ENCODE results near the gene GAB4. TPM values are rescaled to one million over a fixed set of nuclear protein-coding genes. Genes with fewer than 3 reads are reported as not detected.

GAB4 gene
- total and polyA plus RNA-seq, 10 of the 15 experiments (the other 5 are each of a cell fraction or from before 2014, with no cell fraction given): not detected

DNA sequence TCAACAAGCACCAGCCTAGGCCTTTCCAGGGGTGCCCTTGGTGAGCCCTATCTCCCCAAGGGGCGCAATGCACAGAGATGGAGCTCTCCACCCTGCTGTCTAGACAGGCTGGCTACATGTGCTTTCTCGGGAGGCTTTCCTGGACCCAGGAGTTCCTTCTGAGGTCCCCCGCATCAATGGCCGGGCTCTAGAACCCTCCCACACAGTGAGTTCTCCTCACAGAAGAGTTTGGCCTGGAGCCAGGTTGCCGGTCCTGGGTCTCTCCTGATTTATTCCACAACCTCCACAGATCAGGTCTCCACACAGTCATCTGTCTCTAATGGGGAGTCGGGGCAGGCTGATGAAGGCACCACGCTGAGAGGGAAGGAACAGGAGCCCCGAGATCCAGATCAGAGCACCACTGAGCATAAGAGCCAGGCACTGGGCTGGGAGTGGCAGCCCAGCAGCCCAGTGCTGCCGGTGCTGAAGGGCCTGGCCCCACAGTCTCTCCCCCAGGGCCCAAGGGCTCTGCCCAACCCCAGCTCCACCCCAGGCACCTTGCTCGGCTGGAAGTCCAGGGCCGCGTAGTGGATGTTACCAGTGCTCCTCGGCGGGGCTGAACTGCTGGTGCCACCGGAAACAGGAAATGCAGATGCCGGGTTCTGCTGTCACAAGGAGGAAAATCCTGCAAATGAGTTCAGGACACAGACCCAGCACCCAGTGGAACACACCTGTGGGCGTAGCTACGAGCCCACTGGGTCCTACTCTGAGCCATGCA is 44.7 kb downstream of the GAB4 start:
- no peak for DNase-seq (ENCODE audit: low read depth, low spot score)
- intact Hi-C loops (cut with micrococcal nuclease; ENCODE audit: unreplicated experiment): no loop called here
- H3K79me2 ChIP-seq (ENCODE audit: control insufficient read depth, insufficient read depth, low read length): no peaks in the 10 kb centered on the region

More for the DNA sequence above, 44.7 kb downstream of the GAB4 start:
- no TSS peak for BruUV-seq (replicated peaks)
- H3K27me3 ChIP-seq (replicated peaks in 1 of 2; ENCODE audit: control insufficient read depth in 2 of 2, insufficient read depth in 2 of 2, low read length in 1 of 2): no peaks in the 10 kb centered on the region
- in situ Hi-C loops (cut with MboI): no loop called here
- ChIA-PET SMC1A (ENCODE audit: uncharacterized antibody, unreplicated experiment) (interaction anchor here (1.4 kb wide), 1 partner anchor 15 kb away, joined by 3 read pairs; no protein-coding TSS in a partner anchor), CTCF (interaction anchor here (1.1 kb wide), 1 partner anchor 9 kb away, joined by 3 read pairs; no protein-coding TSS in a partner anchor), RAD21 (ENCODE audit: unreplicated experiment) (no interaction called here), POLR2A (no interaction called here)
- H4K20me1 ChIP-seq (ENCODE audit: control insufficient read depth, insufficient read depth): no peaks in the 10 kb centered on the region
- H3K36me3 ChIP-seq (ENCODE audit: control insufficient read depth in 2 of 2, insufficient read depth in 2 of 2, low read length in 1 of 2): no peaks in the 10 kb centered on the region
- no peak overlapping the region for H3K9ac ChIP-seq (ENCODE audit: control insufficient read depth, insufficient read depth, low read length)
- no peak overlapping the region for H3K4me3 ChIP-seq
- H3K9me3 ChIP-seq (replicated peaks; ENCODE audit: control insufficient read depth, insufficient read depth, low read length): no peaks in the 10 kb centered on the region
- FAIRE-seq (no peak), ATAC-seq (no peak)
- TF ChIP-seq ZNF384 (IDR thresholded peaks at IDR 0.05; ENCODE audit: borderline replicate concordance, low read depth, low read length) (no peak), ZZZ3 (IDR thresholded peaks at IDR 0.05; ENCODE audit: control insufficient read depth, insufficient read length, low read depth) (no peak), MXI1 (IDR thresholded peaks at IDR 0.05; ENCODE audit: low read depth, low read length) (no peak), TAF1 (IDR thresholded peaks at IDR 0.05; ENCODE audit: borderline replicate concordance, low read depth, low read length) (no peak), TARDBP (IDR thresholded peaks at IDR 0.05; ENCODE audit: borderline replicate concordance) (no peak), EGR1 (IDR thresholded peaks at IDR 0.05; ENCODE audit: borderline replicate concordance in 1 of 2, low read depth in 2 of 2, low read length in 2 of 2) (no peak), ESRRA (IDR thresholded peaks at IDR 0.05; ENCODE audit: low read length) (no peak), SMAD1 (IDR thresholded peaks at IDR 0.05; ENCODE audit: low read depth, partially characterized antibody) (no peak), MEF2B (IDR thresholded peaks at IDR 0.05; ENCODE audit: partially characterized antibody, poor library complexity, severe bottlenecking) (no peak), ZNF274 (IDR thresholded peaks at IDR 0.05; ENCODE audit: insufficient read depth, insufficient read length) (no peak), WRNIP1 (IDR thresholded peaks at IDR 0.05; ENCODE audit: borderline replicate concordance, low read depth, low read length) (no peak)
- TF ChIP-seq, protein P1, sequence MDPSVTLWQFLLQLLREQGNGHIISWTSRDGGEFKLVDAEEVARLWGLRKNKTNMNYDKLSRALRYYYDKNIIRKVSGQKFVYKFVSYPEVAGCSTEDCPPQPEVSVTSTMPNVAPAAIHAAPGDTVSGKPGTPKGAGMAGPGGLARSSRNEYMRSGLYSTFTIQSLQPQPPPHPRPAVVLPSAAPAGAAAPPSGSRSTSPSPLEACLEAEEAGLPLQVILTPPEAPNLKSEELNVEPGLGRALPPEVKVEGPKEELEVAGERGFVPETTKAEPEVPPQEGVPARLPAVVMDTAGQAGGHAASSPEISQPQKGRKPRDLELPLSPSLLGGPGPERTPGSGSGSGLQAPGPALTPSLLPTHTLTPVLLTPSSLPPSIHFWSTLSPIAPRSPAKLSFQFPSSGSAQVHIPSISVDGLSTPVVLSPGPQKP (IDR thresholded peaks at IDR 0.05; ENCODE audit: low read depth, low read length): no peak
- TF ChIP-seq, protein P2, sequence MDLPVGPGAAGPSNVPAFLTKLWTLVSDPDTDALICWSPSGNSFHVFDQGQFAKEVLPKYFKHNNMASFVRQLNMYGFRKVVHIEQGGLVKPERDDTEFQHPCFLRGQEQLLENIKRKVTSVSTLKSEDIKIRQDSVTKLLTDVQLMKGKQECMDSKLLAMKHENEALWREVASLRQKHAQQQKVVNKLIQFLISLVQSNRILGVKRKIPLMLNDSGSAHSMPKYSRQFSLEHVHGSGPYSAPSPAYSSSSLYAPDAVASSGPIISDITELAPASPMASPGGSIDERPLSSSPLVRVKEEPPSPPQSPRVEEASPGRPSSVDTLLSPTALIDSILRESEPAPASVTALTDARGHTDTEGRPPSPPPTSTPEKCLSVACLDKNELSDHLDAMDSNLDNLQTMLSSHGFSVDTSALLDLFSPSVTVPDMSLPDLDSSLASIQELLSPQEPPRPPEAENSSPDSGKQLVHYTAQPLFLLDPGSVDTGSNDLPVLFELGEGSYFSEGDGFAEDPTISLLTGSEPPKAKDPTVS (IDR thresholded peaks at IDR 0.05; ENCODE audit: low read depth, low read length): no peak
- TF ChIP-seq, protein P3, sequence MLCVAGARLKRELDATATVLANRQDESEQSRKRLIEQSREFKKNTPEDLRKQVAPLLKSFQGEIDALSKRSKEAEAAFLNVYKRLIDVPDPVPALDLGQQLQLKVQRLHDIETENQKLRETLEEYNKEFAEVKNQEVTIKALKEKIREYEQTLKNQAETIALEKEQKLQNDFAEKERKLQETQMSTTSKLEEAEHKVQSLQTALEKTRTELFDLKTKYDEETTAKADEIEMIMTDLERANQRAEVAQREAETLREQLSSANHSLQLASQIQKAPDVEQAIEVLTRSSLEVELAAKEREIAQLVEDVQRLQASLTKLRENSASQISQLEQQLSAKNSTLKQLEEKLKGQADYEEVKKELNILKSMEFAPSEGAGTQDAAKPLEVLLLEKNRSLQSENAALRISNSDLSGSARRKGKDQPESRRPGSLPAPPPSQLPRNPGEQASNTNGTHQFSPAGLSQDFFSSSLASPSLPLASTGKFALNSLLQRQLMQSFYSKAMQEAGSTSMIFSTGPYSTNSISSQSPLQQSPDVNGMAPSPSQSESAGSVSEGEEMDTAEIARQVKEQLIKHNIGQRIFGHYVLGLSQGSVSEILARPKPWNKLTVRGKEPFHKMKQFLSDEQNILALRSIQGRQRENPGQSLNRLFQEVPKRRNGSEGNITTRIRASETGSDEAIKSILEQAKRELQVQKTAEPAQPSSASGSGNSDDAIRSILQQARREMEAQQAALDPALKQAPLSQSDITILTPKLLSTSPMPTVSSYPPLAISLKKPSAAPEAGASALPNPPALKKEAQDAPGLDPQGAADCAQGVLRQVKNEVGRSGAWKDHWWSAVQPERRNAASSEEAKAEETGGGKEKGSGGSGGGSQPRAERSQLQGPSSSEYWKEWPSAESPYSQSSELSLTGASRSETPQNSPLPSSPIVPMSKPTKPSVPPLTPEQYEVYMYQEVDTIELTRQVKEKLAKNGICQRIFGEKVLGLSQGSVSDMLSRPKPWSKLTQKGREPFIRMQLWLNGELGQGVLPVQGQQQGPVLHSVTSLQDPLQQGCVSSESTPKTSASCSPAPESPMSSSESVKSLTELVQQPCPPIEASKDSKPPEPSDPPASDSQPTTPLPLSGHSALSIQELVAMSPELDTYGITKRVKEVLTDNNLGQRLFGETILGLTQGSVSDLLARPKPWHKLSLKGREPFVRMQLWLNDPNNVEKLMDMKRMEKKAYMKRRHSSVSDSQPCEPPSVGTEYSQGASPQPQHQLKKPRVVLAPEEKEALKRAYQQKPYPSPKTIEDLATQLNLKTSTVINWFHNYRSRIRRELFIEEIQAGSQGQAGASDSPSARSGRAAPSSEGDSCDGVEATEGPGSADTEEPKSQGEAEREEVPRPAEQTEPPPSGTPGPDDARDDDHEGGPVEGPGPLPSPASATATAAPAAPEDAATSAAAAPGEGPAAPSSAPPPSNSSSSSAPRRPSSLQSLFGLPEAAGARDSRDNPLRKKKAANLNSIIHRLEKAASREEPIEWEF (IDR thresholded peaks at IDR 0.05; ENCODE audit: insufficient replicate concordance, low read depth, low read length): no peak
- WGBS (ENCODE audit: insufficient coverage, insufficient replicate concordance, low lambda C conversion rate, missing lambda C conversion rate): 41% methylated on average over 18 of the region's 18 CpGs
- no peak overlapping the region for H3K4me2 ChIP-seq (ENCODE audit: control insufficient read depth, insufficient read depth)
- H3K4me1 ChIP-seq (ENCODE audit: control insufficient read depth, insufficient read depth, low read length): no peaks in the 10 kb centered on the region
- H2AFZ ChIP-seq (ENCODE audit: control insufficient read depth, low read depth, low read length): no peak overlapping the region
- no peak overlapping the region for H3K27ac ChIP-seq (ENCODE audit: control insufficient read depth, insufficient read depth)
